ENCODE measurements around the gene UBASH3B.
A peak's percentile ranks its signal among the peaks of the same experiment; 100 is the strongest.

UBASH3B gene

GRCh38 chr11:122851366-122851966 lies 195.9 kb downstream of the UBASH3B start:
- no peaks in the 10 kb centered on the region for H3K9me3 ChIP-seq (ENCODE audit: control insufficient read depth, low read length)
- no peaks in the 10 kb centered on the region for H3K4me1 ChIP-seq
- H3K9ac ChIP-seq: no peak overlapping the region
- H3K36me3 ChIP-seq (ENCODE audit: control insufficient read depth, insufficient read depth, low read length): no peaks in the 10 kb centered on the region
- TF ChIP-seq CTCF (IDR thresholded peaks at IDR 0.05): no peak
- H2AFZ ChIP-seq: no peak overlapping the region
- no peak overlapping the region for H3K4me3 ChIP-seq (ENCODE audit: low read depth, low read length)
- H3K27me3 ChIP-seq (ENCODE audit: control insufficient read depth, insufficient read depth, low read length): no peaks in the 10 kb centered on the region
- no peaks in the 10 kb centered on the region for H3K79me2 ChIP-seq
- H3K4me2 ChIP-seq (ENCODE audit: low read length): no peak overlapping the region
- H3K27ac ChIP-seq: no peak overlapping the region

GRCh38 chr11:122852074-122852795 lies 196.7 kb downstream of the UBASH3B start:
- Histone ChIP-seq H3K9me3 (ENCODE audit: control insufficient read depth, low read length) (no peaks in the 10 kb centered on the region), H3K4me1 (no peaks in the 10 kb centered on the region), H3K9ac (no peak overlapping the region), H3K27ac (no peak overlapping the region), H3K36me3 (ENCODE audit: control insufficient read depth, insufficient read depth, low read length) (no peaks in the 10 kb centered on the region), H2AFZ (no peak overlapping the region), H3K4me2 (ENCODE audit: low read length) (no peak overlapping the region), H3K27me3 (ENCODE audit: control insufficient read depth, insufficient read depth, low read length) (no peaks in the 10 kb centered on the region), H3K79me2 (no peaks in the 10 kb centered on the region), H3K4me3 (ENCODE audit: low read depth, low read length) (no peak overlapping the region)
- TF ChIP-seq CTCF (IDR thresholded peaks at IDR 0.05): no peak

GRCh38 chr11:122852796-122853160 lies 197.3 kb downstream of the UBASH3B start:
- Histone ChIP-seq H2AFZ (no peak overlapping the region), H3K4me1 (no peaks in the 10 kb centered on the region), H3K9ac (no peak overlapping the region), H3K36me3 (ENCODE audit: control insufficient read depth, insufficient read depth, low read length) (no peaks in the 10 kb centered on the region), H3K27ac (no peak overlapping the region), H3K27me3 (ENCODE audit: control insufficient read depth, insufficient read depth, low read length) (no peaks in the 10 kb centered on the region), H3K9me3 (ENCODE audit: control insufficient read depth, low read length) (no peaks in the 10 kb centered on the region), H3K4me2 (ENCODE audit: low read length) (no peak overlapping the region), H3K4me3 (ENCODE audit: low read depth, low read length) (no peak overlapping the region), H3K79me2 (no peaks in the 10 kb centered on the region)
- no peak for TF ChIP-seq CTCF (IDR thresholded peaks at IDR 0.05)

- Histone ChIP-seq H3K79me2 (no peaks in the 10 kb centered on the region), H3K27me3 (ENCODE audit: control insufficient read depth, insufficient read depth, low read length) (no peaks in the 10 kb centered on the region), H2AFZ (no peak overlapping the region), H3K4me2 (ENCODE audit: low read length) (no peak overlapping the region), H3K9ac (no peak overlapping the region), H3K9me3 (ENCODE audit: control insufficient read depth, low read length) (no peaks in the 10 kb centered on the region), H3K36me3 (ENCODE audit: control insufficient read depth, insufficient read depth, low read length) (no peaks in the 10 kb centered on the region), H3K4me1 (no peaks in the 10 kb centered on the region), H3K4me3 (ENCODE audit: low read depth, low read length) (no peak overlapping the region), H3K27ac (no peak overlapping the region)
- TF ChIP-seq CTCF (IDR thresholded peaks at IDR 0.05): no peak
Measured at GRCh38 chr11:122853261-122853660, 197.7 kb downstream of the UBASH3B start.

GRCh38 chr11:122853971-122854446 lies 198.5 kb downstream of the UBASH3B start:
- Histone ChIP-seq H3K27ac (no peak overlapping the region), H3K79me2 (no peaks in the 10 kb centered on the region), H2AFZ (no peak overlapping the region), H3K4me1 (no peaks in the 10 kb centered on the region), H3K27me3 (ENCODE audit: control insufficient read depth, insufficient read depth, low read length) (no peaks in the 10 kb centered on the region), H3K4me2 (ENCODE audit: low read length) (no peak overlapping the region), H3K9ac (no peak overlapping the region), H3K36me3 (ENCODE audit: control insufficient read depth, insufficient read depth, low read length) (no peaks in the 10 kb centered on the region), H3K9me3 (ENCODE audit: control insufficient read depth, low read length) (no peaks in the 10 kb centered on the region), H3K4me3 (ENCODE audit: low read depth, low read length) (no peak overlapping the region)
- peak; percentile 61 for TF ChIP-seq CTCF (IDR thresholded peaks at IDR 0.05)

Data from parathyroid adenoma (tissue), 2 donors.